ENCODE data around the gene METAP1.
"Not testable (repeated sequence)": the region's sequence is repeated elsewhere in the genome, so short reads cannot be mapped to it uniquely, and the experiment has no call there.

The METAP1 gene

GRCh38 chr4:98995183-98996055, at the start of gene METAP1:
Gene METAP1, plus strand, starts transcription at chr4:98995721. Its CDS starts 33 bp downstream, at chr4:98995754.
- DNase-seq = peak; percentile 97

- no peak for DNase-seq
Observed at GRCh38 chr4:98946359-98946758, 49.2 kb upstream of the METAP1 start.

- no peak for DNase-seq
Observed at GRCh38 chr4:98950925-98951324, 44.6 kb upstream of the METAP1 start.

- no peak for DNase-seq
Observed at GRCh38 chr4:98951710-98952109, 43.8 kb upstream of the METAP1 start.

DNA sequence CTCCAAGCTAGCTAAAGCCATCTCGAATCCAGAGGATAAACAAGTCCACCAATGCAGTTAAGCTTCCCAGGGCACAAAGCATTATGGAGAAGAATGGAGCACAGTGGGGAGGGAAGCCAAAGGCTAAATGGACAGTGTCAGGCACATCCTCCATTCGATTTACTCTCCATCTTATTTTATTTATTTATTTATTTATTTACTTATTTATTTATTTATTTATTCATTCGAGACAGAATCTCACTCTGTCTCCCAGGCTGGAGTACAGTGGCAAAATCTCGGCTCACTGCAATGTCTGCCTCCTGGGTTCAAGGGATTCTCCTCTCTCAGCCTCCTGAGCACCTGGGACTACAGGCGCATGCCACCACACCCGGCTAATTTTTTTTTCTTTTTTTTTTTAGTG, 40.3 kb upstream of the METAP1 start:
- no peak for DNase-seq

DNA sequence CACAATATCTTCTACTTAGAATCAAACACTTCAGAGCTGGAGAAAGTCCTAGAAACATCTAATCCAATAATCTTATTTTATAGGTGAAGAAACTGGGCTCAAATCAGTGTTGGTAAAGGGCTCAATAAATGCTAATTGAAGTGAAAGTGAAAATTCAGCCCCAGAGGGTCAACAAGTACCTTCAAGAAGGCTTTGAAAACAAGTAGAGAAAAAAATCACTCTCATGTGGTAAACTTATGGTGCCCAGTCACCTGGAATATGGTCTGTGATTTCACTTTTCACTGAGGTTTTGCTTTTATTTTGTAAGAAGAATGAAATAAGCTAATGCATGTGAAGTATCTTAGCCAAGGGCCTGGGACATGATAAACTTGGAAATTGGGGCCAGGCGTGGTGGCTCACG, 37.5 kb upstream of the METAP1 start:
- no peak for DNase-seq

DNA sequence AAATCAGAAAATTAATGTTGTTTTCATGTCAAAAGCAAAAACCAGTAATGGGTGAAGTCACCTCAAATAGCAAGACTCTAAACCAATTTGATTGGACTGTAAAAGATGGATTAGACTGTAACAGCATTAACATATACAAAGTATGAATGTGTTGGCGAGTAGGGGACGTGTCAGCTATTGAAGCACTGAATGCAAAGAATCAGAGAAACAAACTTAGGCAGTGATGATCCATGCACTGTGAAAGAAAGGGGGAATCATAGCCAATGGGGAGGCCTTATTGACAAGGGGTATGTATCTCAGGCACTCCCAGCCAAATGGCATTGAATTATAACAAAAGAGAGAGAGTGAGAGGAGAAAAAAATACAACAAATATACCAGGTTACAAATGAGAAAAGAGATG, 36.1 kb upstream of the METAP1 start:
- no peak for DNase-seq

GRCh38 chr4:98961770-98962169, 33.8 kb upstream of the METAP1 start:
- DNase-seq = no peak

- DNase-seq = no peak
Observed at GRCh38 chr4:98963538-98964433, 31.7 kb upstream of the METAP1 start.

GRCh38 chr4:98966926-98967325, 28.6 kb upstream of the METAP1 start:
- no peak for DNase-seq

DNA sequence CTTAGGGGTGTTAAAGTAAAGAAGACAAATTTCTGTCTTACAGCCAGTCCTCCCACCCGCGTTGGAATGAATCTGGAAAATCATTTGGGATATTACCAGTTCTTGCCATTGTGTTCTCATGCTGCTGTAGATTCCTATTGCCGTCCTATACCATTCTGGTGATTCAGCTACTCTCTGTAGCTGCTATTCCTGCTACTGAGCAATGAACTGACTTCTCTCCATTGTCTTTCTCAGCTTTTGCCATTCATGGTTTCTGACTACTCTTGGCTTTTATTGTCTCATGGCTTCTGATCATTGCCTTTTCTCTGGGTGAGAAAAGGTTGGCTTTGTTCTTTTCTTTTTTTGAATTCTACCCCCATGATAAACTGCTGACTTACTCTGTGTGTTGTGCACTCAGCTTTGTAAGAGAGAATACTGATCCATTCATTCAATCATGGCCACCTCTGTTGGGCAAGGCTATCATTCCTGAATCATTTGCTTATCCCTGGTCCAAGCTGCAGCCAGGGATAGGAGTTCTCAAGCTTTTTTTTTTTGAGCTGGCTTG, 27.7 kb upstream of the METAP1 start:
- no peak for DNase-seq

DNA sequence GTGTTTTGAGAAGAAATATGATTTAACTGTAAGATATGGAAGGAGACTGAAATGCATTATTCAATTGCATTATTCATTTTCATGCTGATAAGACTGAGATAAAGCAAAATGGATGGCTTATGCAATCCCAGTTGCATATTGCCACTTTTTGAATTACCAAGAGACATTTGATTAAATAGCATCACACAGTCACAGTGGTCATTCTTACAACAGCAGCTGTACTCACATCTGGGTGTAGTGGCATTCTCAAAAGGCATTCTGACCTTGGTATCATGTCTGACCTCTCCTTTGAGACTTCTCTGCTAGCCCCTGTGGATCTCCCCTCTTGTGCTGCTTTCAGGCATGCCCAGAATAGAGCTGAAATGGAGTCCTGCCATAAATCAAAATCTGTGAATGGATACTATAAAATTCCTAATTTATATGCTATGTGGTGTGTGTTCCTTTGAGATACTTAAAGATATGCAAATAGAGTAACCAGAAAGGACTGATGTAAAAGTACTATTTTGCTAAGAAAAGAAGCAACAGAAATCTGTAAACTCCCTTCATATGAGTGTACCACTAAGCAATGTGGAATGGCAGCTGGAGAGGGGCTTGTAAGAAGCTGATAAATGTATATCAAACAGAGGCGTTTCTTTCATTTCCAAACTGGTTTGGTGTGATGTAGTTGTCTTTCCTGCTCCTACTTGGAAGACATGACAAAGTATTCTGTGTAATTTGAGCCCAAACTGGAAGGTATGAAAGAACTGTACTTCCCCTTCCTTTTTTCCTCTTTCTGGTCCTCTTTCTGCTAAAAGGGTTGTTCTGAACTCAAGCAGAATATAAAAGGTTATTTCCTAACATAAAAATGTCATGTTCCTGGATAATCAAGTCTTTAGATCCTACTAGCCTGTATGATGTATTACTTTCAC, 25.4 kb upstream of the METAP1 start:
- DNase-seq = no peak

DNA sequence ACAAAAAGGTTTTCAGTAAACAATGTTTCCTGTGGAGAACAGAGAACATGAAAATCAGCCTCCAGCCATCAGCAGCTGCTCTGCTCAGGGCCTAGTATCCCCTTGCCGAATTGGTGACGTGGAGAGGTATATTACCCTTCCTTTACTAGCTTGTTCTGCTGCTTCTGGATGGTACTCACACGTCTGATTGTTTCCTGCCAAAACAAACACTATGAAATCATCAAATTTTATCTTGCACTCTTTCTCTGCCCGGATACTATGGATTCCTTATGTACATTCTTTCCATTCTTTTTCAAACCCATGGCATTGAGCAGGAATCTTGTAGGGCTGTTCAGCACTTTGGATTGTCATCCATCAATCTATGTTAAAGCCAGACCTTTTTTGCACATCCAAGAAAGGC, 18.8 kb upstream of the METAP1 start:
- DNase-seq = no peak

DNA sequence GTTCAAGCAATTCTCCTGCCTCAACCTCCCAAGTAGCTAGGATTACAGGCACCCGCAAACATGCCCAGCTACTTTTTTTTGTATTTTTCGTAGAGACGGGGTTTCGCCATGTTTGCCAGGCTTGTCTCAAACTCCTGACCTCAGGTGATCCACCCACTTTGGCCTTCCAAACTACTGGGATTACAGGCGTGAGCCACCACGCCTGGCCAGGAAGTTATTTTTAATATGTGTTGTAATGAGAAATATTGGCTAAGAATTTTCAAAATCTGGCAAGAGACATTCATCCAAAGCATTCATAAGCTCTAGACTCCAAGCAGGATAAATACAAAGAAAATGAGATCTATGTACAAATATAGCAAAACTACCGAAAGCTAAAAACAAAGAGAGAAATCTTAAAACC, 18.0 kb upstream of the METAP1 start:
- DNase-seq = no peak

DNA sequence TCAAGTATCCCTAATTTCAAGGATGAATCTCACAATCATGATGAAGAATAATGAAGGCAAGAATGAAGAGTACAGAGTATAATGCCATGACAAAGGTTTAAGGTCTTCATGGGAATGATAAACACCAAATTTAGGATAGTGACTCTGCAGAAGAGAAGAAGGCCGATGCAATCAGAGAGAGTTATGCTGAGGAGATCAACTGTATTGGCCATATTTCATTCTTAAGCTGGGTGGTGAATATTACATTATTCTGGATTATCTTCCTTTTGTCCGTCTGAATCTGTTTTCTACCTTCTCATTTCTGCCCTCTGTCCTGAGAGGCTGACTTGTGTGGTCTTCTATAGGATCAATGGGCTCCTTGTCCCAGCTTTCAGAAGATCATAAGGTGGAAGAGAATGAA, 7.8 kb upstream of the METAP1 start:
- DNase-seq = no peak

DNA sequence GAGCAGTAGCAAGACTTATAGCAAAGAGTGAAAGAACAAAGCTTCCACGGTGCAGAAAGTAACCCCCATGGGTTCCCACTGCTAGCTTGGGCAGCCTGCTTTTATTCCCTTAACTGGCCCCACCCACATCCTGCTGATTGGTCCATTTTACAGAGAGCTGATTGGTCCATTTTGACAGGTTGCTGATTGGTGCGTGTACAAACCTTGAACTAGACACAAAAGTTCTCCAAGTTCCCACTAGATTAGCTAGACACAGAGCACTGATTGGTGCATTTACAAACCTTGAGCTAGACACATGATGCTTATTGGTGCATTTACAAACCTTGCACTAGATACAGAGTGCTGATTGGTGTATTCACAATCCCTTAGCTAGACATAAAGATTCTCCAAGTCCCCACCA, 2.7 kb upstream of the METAP1 start:
- not testable (repeated sequence) for DNase-seq

DNA sequence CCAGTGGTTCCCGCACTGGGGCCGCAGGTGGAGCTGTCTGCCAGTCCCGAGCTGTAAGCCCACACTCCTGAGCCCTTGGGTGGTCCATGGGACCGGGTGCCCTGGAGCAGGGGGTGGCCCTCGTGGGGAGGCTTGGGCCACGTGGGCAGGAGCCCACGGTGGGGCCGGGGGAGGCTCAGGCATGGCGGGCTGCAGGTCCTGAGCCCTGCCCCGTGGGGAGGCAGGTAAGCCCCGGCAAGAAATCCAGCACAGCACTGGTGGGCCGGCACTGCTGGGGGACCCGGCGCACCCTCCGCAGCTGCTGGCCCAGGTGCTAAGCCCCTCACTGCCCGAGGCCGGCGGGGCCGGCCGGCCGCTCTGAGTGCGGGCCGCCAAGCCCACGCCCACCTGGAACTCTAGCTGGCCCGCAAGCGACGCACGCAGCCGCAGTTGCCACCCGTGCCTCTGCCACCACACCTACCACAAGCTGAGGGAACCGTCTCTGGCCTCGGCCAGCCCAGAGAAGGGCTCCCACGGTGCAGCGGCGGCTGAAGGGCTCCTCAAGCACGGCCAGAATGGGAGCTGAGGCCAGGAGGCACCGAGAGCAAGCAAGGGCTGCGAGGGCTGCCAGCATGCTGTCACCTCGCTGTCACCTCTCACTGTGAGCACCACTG, 2.0 kb upstream of the METAP1 start:
- DNase-seq = no peak

GRCh38 chr4:98994474-98995182, 893 bp upstream of the METAP1 start:
- DNase-seq = no peak

GRCh38 chr4:98996056-98996764, 689 bp downstream of the METAP1 start:
- DNase-seq = peak; percentile 1 to 12

DNA sequence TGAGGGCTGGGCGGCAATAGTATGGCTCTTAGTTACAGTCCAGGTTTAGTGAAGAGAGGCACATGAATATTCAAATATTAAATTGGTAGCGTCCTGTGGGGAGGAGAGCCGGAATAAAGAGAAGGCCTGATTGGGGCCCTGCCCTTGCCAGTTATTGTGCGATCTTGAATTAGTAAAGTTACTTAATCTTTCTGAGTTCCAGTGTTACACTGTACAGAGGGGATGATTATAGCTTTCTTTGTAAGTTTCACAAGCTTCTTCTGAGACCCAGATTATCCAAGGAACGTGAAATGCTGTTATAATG, 1.2 kb downstream of the METAP1 start:
- DNase-seq = no peak

DNA sequence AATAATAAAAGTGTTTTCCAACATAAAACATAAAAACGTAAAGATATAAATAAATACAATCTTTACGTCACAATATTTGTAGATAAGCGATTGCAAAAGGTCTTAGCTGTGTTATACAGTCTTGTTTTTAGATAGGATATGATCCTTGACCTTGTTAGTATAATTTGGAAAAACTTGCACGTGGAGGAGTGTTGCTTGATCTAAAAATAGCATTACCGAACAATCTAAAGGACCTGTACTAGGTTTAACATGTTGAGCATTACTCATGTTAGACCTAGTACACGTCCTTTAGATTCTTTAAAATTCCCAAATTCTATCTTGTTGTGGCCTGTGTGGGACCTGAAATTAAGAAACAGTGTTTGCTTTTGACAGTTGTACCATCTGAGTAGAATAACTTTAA, 1.6 kb downstream of the METAP1 start:
- DNase-seq = no peak

Data from CD4-positive, alpha-beta T cell treated with Interferon alpha-2 for 1 hour (primary cell).